ENCODE results near the gene MASP2. TPM values are rescaled to one million over a fixed set of nuclear protein-coding genes. Genes with fewer than 3 reads are reported as not detected.

The MASP2 gene
- polyA plus RNA-seq, 1 donor, result 4.6 TPM

- no peak for DNase-seq
These were observed 59.1 kb downstream of the MASP2 start for GRCh38 chr1:10987840-10988417.

GRCh38 chr1:10986525-10986890, 60.5 kb downstream of the MASP2 start:
- no peak for DNase-seq

DNA sequence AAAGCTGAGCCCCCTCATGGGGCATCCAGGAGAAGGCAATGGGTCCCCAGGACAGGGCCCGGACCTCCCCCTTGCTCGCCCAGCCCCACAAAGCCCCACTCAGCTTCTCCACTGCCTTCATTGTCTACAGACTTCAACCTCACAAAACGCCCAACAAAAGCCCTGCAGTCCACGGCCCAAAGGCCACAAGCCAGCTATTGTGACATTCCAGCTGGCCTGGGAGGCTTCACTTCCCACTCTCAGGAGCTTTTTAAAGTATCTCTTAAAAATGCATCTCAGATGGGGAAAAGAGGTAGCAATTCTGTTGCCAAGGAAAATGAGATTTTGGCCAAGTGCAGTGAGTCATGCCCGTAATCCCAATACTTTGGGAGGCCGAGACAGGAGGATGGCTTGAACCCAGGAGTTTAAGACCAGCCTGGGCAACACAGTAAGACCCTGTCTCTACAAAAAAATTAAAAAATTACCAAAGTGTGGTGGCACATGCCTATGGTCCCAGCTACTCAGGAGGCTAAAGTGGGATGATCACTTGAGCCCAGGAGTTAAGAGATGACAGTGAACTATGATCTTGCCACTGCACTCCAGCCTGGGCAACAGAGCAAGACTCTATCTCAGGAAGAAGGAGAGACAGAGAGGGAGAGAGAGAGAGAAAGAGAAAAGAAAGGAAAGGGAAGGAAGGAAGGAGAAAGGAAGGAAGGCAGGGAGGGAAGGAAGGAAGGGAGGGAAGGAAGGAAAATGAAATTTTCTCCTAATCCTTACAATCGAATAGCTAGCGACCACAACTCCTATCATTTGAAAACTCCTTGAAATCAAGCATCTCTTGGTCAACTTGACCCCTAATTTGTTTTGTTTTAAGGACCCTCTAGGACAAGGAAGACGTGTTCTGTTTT, 66.0 kb downstream of the MASP2 start:
- no peak for DNase-seq

GRCh38 chr1:10980094-10980577, 66.9 kb downstream of the MASP2 start:
- peak; percentile 48 for DNase-seq

DNA sequence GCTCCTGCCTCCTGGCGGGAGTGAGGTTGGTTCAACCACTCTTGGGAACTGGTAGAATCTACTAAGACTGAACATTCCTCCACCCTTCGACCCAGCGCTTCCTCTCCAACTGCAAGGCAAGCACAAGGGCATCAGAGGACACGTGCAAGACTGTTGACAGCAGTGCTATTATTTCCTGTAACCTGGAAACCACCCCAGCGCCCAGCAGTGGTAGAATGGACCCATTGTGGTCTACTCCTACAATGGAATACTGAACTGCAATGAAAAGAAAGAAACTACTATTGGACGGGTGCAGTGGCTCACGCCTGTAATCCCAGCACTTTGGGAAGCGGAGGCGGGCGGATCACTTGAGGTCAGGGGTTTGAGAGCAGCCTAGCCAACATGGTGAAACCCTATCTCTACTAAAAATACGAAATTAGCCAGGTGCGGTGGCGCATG, 67.5 kb downstream of the MASP2 start:
- no peak for DNase-seq

DNA sequence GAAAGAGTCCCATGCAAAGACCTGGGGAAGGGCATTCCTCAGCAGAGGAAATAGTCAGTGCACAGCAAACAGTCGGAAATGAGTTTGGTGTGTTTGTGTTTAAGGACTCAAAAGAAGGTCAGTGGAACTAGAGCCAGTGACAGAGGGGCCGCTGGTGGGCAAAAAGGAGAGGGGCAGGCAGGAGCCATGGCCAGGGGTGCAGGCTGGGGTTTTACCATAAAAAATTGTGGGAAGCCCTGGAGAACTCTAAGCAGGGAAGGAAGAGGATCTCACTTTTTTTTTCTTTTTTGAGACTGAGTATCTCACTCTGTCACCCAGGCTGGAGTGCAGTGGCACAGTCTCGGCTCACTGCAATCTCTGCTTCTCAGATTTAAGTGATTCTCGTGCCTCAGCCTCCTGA, 68.3 kb downstream of the MASP2 start:
- DNase-seq, result no peak

Other genes starting within 250 kb of the MASP2 start
- 172 TPM for gene TARDBP, start 34.6 kb downstream of the MASP2 start, polyA plus RNA-seq (ENCODE audit: insufficient read length)
- gene SRM, start 12.8 kb upstream of the MASP2 start, polyA plus RNA-seq (ENCODE audit: insufficient read length), result 71.9 TPM
- 62.1 TPM for gene EXOSC10, start 52.6 kb upstream of the MASP2 start, polyA plus RNA-seq (ENCODE audit: insufficient read length)
- 0.54 TPM for gene ANGPTL7, start 142.1 kb upstream of the MASP2 start, polyA plus RNA-seq (ENCODE audit: insufficient read length)
- 32.2 TPM for gene MTOR, start 215.3 kb upstream of the MASP2 start, polyA plus RNA-seq (ENCODE audit: insufficient read length)
- 16.9 TPM for gene UBIAD1, start 226.0 kb upstream of the MASP2 start, polyA plus RNA-seq (ENCODE audit: insufficient read length)